BJ (cell line): Measurements from ENCODE around the gene CARF. TPM values are rescaled to one million over a fixed set of nuclear protein-coding genes. Genes with fewer than 3 reads are reported as not detected.
"Not testable (repeated sequence)": the region's sequence is repeated elsewhere in the genome, so short reads cannot be mapped to it uniquely, and the experiment has no call there.

Source experiments
- CTCF ChIA-PET: fragments of 350-600 bp; formaldehyde crosslinking; extraction: SDS; loops from one replicate; lab custom pipeline; 2021; ENCODE audit warnings: antibody characterized with exemption, inconsistent platforms; lab: Yijun Ruan, JAX
- POLR2A ChIA-PET: fragments of 300-600 bp; sonication (Branson Sonifier 250); formaldehyde crosslinking; extraction: SDS; loops from one replicate; lab custom pipeline; 2021; ENCODE audit warnings: antibody characterized with exemption; lab: Charles Lee
- DNase-seq: peaks from one replicate; pipeline ENCODE4 v3.0.0-alpha.2; 2011; ENCODE audit warnings: low read depth
- H3K27me3 ChIP-seq: 2 replicates; pipeline ENCODE4 v1.6.0; 2011; ENCODE audit warnings: low read length; ENCODE audit not compliant: control insufficient read depth, insufficient read depth
- H3K36me3 ChIP-seq: 2 replicates; pipeline ENCODE4 v1.5.1; 2011; ENCODE audit warnings: low read length; ENCODE audit not compliant: control insufficient read depth, insufficient read depth
- H3K4me3 ChIP-seq: 2 replicates; pipeline ENCODE4 v1.5.1; 2011; ENCODE audit warnings: low read depth, mild to moderate bottlenecking, control low read depth, low read length
- polyA plus RNA-seq: library from polyadenylated mRNA; depleted of rRNA; stranded (reverse); fragments of >200 nt; gene quantifications from 2 replicates; pipeline ENCODE4 v1.2.3, GENCODE V29; 2011
- TF ChIP-seq, protein P1 (sequence below): IDR thresholded peaks from 2 replicates; pipeline ENCODE4 v1.5.1; 2011; ENCODE audit warnings: low read depth, mild to moderate bottlenecking, control low read depth, inconsistent platforms, low read length, moderate library complexity; ENCODE audit not compliant: insufficient read depth

CARF gene
- polyA plus RNA-seq, 1 experiment = 4.1 TPM

GRCh38 chr2:202941771-202942170 lies 29.7 kb downstream of the CARF start:
- CTCF ChIA-PET = no interaction called here
- DNase-seq = no peak
- TF ChIP-seq, protein P1, sequence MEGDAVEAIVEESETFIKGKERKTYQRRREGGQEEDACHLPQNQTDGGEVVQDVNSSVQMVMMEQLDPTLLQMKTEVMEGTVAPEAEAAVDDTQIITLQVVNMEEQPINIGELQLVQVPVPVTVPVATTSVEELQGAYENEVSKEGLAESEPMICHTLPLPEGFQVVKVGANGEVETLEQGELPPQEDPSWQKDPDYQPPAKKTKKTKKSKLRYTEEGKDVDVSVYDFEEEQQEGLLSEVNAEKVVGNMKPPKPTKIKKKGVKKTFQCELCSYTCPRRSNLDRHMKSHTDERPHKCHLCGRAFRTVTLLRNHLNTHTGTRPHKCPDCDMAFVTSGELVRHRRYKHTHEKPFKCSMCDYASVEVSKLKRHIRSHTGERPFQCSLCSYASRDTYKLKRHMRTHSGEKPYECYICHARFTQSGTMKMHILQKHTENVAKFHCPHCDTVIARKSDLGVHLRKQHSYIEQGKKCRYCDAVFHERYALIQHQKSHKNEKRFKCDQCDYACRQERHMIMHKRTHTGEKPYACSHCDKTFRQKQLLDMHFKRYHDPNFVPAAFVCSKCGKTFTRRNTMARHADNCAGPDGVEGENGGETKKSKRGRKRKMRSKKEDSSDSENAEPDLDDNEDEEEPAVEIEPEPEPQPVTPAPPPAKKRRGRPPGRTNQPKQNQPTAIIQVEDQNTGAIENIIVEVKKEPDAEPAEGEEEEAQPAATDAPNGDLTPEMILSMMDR = no peak
- H3K36me3 ChIP-seq = no peaks in the 10 kb centered on the region
- POLR2A ChIA-PET = no interaction called here
- H3K4me3 ChIP-seq = no peak overlapping the region
- no peaks in the 10 kb centered on the region for H3K27me3 ChIP-seq

DNA sequence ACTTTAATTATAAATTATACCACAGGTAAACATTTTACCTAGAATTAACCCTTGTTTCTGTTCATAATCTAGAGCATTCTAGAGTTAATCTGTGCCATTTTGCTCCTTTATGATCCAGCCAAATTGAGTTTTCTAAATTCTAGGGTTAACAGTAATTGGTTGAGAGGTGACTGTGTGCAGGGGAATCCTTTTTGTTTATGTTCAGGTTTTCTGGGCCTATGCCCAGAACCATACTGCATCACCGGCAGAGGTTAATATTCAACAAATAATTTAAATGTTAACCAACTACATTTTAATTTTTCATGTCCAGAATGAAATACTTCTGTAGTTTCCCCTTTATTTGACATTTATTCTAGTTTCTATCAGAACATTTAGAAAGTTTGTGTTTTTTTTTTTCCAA lies 32.3 kb downstream of the CARF start:
- ChIA-PET POLR2A (no interaction called here), CTCF (interaction anchor here (0.6 kb wide), 1 partner anchor 194 kb away, joined by 5 read pairs; no protein-coding TSS in a partner anchor)
- Histone ChIP-seq H3K4me3 (no peak overlapping the region), H3K36me3 (no peaks in the 10 kb centered on the region), H3K27me3 (no peaks in the 10 kb centered on the region)
- no peak for DNase-seq
- TF ChIP-seq, protein P1 = no peak

DNA sequence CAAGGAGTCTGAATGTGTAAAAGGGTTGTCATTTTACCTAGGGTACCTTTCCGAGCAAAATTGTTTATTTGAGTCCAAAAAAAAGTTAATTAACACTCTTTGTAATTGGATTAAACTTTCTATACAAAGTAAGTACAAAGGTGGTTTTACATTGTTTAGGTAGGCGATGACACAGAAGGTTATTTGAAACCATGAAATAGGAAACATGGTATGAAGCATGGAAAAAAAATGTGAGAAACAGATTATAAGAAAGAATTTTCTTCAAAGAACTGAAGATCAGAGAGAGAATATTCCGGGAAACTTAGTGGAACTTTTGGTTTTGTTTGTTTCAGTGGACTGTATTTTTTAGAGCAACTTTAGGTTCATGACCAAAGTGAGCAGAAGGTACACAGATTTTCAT lies 32.7 kb downstream of the CARF start:
- H3K4me3 ChIP-seq = no peak overlapping the region
- TF ChIP-seq, protein P1 = no peak
- DNase-seq = no peak
- POLR2A ChIA-PET = no interaction called here
- H3K36me3 ChIP-seq = no peaks in the 10 kb centered on the region
- CTCF ChIA-PET = interaction anchor here (0.6 kb wide), 1 partner anchor 193 kb away, joined by 5 read pairs; no protein-coding TSS in a partner anchor
- H3K27me3 ChIP-seq = no peaks in the 10 kb centered on the region

DNA sequence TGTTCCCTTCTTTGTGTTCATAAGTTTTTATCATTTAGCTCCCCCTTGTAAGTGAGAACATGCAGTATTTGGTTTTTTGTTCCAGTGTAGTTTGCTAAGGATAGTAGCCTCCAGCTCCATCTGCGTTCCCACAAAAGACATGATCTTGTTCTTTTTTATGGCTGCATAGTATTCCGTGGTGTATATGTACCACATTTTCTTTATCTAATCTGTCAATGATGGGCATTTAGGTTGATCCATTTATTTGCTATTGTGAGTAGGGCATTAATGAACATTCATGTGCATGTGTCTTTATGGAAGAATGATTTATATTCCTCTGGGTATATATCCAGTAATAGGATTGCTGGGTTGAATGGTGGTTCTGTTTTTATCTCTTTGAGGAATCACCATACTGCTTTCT lies 33.4 kb downstream of the CARF start:
- ChIA-PET CTCF (no interaction called here), POLR2A (no interaction called here)
- no peak for DNase-seq
- TF ChIP-seq, protein P1 = no peak
- Histone ChIP-seq H3K27me3 (no peaks in the 10 kb centered on the region), H3K4me3 (no peak overlapping the region), H3K36me3 (no peaks in the 10 kb centered on the region)

- H3K4me3 ChIP-seq, H3K27me3 ChIP-seq, H3K36me3 ChIP-seq, POLR2A ChIA-PET, DNase-seq: not testable (repeated sequence)
- CTCF ChIA-PET = interaction anchor here (0.8 kb wide), 1 partner anchor 15 kb away, joined by 3 read pairs; no protein-coding TSS in a partner anchor
These were observed 37.3 kb downstream of the CARF start for GRCh38 chr2:202949333-202949732.

GRCh38 chr2:202950592-202950991 lies 38.5 kb downstream of the CARF start:
- Histone ChIP-seq H3K4me3 (no peak overlapping the region), H3K36me3 (no peaks in the 10 kb centered on the region), H3K27me3 (no peaks in the 10 kb centered on the region)
- no peak for DNase-seq
- ChIA-PET CTCF (interaction anchor here (1.0 kb wide), 1 partner anchor 16 kb away, joined by 3 read pairs; no protein-coding TSS in a partner anchor), POLR2A (no interaction called here)
- TF ChIP-seq, protein P1 = no peak
